Stimulated activated CD8-positive, alpha-beta memory T cell treated with anti-CD3 and anti-CD28 coated beads, Interleukin-2, amount 100 ng/mL, for 48 hours (primary cell): ENCODE results near the gene NIT1.

Experiments used
- DNase-seq, 2 donors: peaks; one replicate each; pipeline ENCODE4 v3.0.0-alpha.2; 2020; ENCODE audit warnings: low read depth in 2 of 2

The NIT1 gene

GRCh38 chr1:161145832-161146231, 27.9 kb downstream of the NIT1 start:
- DNase-seq: no peak

- DNase-seq: no peak
These were observed 35.3 kb downstream of the NIT1 start for GRCh38 chr1:161153176-161153575.

GRCh38 chr1:161153682-161154337, 35.9 kb downstream of the NIT1 start, which contains the start of gene UFC1:
Gene UFC1 (plus strand): TSS chr1:161153978. CDS start chr1:161153998, 20 bp downstream.
- DNase-seq: peak; percentile 51 to 58

GRCh38 chr1:161157867-161158266, 40.0 kb downstream of the NIT1 start:
- DNase-seq: no peak

GRCh38 chr1:161158316-161159010, 40.6 kb downstream of the NIT1 start:
- no peak for DNase-seq

- peak; percentile 87 to 90 for DNase-seq
These were observed 41.4 kb downstream of the NIT1 start, which contains the start of gene USP21 for GRCh38 chr1:161159087-161159912. Gene USP21 (plus strand): TSS chr1:161159500. CDS start chr1:161160641, 1,141 bp downstream.

GRCh38 chr1:161159913-161160243, 42.0 kb downstream of the NIT1 start:
- DNase-seq: no peak

GRCh38 chr1:161160671-161161145, 42.8 kb downstream of the NIT1 start:
- DNase-seq: no peak

- DNase-seq: no peak
These were observed 43.7 kb downstream of the NIT1 start for GRCh38 chr1:161161652-161162051.

- DNase-seq: no peak
These were observed 44.1 kb downstream of the NIT1 start for GRCh38 chr1:161162052-161162451.

GRCh38 chr1:161162806-161163205, 44.9 kb downstream of the NIT1 start:
- DNase-seq: no peak

GRCh38 chr1:161163793-161164192, 45.9 kb downstream of the NIT1 start:
- no peak for DNase-seq

- DNase-seq: no peak
These were observed 47.2 kb downstream of the NIT1 start for GRCh38 chr1:161164901-161165610.

- DNase-seq: peak; percentile 83 to 87
These were observed 48.1 kb downstream of the NIT1 start, which contains the start of gene PPOX for GRCh38 chr1:161165742-161166668. Gene PPOX (plus strand): TSS chr1:161166426. CDS start chr1:161166848, 422 bp downstream.

GRCh38 chr1:161166669-161167548, 49.0 kb downstream of the NIT1 start:
- DNase-seq: no peak

GRCh38 chr1:161168906-161169305, 51.0 kb downstream of the NIT1 start:
- DNase-seq: no peak
